HG03575 (cell line): Measurements from ENCODE around the gene PPIL1.
A peak's percentile ranks its signal among the peaks of the same experiment; 100 is the strongest.
"Not testable (repeated sequence)": the region's sequence is repeated elsewhere in the genome, so short reads cannot be mapped to it uniquely, and the experiment has no call there.

Experiments
- ATAC-seq: cut with Tn5 transposase; IDR thresholded peaks from one replicate; pipeline ENCODE4 v1.9.1; 2021; ENCODE audit not compliant: unreplicated experiment, insufficient number of reproducible peaks, low FRiP score; ENCODE audit errors: extremely low read depth

PPIL1 gene

GRCh38 chr6:36891153-36891552 lies 16.6 kb upstream of the PPIL1 start:
- ATAC-seq = not testable (repeated sequence)

GRCh38 chr6:36890112-36890663 lies 15.6 kb upstream of the PPIL1 start:
- no peak for ATAC-seq

GRCh38 chr6:36888654-36889481 lies 14.3 kb upstream of the PPIL1 start:
- ATAC-seq = no peak

GRCh38 chr6:36888115-36888643 lies 13.6 kb upstream of the PPIL1 start:
- ATAC-seq = no peak

- no peak for ATAC-seq
Observed at GRCh38 chr6:36886950-36887618, 12.5 kb upstream of the PPIL1 start.

GRCh38 chr6:36885461-36886401 lies 11.1 kb upstream of the PPIL1 start, which contains the start of gene C6orf89:
Gene C6orf89 (plus strand): TSS chr6:36885952. CDS start chr6:36899445, 13,493 bp downstream.
- ATAC-seq = peak; percentile 52

GRCh38 chr6:36884610-36885009 lies 10.0 kb upstream of the PPIL1 start:
- no peak for ATAC-seq

GRCh38 chr6:36875250-36875633 lies 639 bp upstream of the PPIL1 start:
- ATAC-seq = no peak

- no peak for ATAC-seq
Observed at GRCh38 chr6:36873612-36874442, 776 bp downstream of the PPIL1 start.

GRCh38 chr6:36873115-36873514 lies 1.5 kb downstream of the PPIL1 start:
- ATAC-seq = no peak

GRCh38 chr6:36871686-36872085 lies 2.9 kb downstream of the PPIL1 start:
- ATAC-seq = no peak

GRCh38 chr6:36867471-36868224 lies 7.0 kb downstream of the PPIL1 start:
- no peak for ATAC-seq

- ATAC-seq = no peak
Observed at GRCh38 chr6:36865835-36866234, 8.8 kb downstream of the PPIL1 start.

GRCh38 chr6:36863670-36864540 lies 10.7 kb downstream of the PPIL1 start:
- ATAC-seq = no peak

- ATAC-seq = no peak
Observed at GRCh38 chr6:36862848-36863382, 11.7 kb downstream of the PPIL1 start.

- ATAC-seq = no peak
Observed at GRCh38 chr6:36862164-36862847, 12.3 kb downstream of the PPIL1 start.
